ENCODE results near the gene NRXN3.

GRCh38 chr14:78335531-78335930 lies 165.4 kb downstream of the NRXN3 start:
- TF ChIP-seq CTCF (IDR thresholded peaks at IDR 0.05), result no peak
- no peak for TF ChIP-seq POLR2A (IDR thresholded peaks at IDR 0.05)
